ENCODE measurements around the gene SYNGR1.
A peak's percentile ranks its signal among the peaks of the same experiment; 100 is the strongest.

SYNGR1 gene

DNA sequence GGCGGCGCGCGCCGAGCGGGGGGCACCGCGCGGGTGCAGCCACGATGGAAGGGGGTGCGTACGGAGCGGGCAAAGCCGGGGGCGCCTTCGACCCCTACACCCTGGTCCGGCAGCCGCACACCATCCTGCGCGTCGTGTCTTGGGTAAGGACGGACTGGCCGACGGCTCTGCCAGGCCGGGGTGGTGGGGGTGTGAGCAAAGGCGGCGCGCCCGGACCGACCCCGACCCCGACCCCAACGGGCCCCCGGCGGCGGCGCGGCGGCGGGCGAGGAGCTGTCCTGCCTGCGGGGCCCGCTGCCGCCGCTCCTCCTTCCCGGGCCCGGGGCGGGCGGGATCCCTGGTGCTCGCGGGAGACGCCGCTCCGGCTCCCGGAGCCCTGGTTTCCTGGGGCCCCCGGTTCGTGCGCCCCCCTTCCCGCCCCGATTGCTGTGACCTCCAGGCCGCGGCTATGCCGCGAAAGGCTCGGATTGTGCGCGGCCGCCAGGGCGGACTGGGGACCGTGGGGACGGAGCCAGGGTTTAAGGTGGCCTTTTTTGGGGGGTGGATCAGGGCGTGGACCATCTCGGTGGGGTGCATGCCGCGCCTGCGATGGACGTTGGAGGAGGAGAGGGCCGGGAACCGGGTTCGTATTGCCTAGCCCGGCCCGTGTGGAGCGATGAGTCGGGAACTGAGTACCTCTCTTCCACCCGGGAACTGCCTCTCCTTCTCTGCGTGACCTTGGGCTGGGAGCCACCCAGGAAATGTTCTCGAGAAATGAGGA, at the start of gene SYNGR1:
TSS of gene SYNGR1 (plus strand) at position 25 of the 760 bp plus-strand sequence. CDS start at position 45, 20 bp downstream.
- DNase-seq = no peak

DNA sequence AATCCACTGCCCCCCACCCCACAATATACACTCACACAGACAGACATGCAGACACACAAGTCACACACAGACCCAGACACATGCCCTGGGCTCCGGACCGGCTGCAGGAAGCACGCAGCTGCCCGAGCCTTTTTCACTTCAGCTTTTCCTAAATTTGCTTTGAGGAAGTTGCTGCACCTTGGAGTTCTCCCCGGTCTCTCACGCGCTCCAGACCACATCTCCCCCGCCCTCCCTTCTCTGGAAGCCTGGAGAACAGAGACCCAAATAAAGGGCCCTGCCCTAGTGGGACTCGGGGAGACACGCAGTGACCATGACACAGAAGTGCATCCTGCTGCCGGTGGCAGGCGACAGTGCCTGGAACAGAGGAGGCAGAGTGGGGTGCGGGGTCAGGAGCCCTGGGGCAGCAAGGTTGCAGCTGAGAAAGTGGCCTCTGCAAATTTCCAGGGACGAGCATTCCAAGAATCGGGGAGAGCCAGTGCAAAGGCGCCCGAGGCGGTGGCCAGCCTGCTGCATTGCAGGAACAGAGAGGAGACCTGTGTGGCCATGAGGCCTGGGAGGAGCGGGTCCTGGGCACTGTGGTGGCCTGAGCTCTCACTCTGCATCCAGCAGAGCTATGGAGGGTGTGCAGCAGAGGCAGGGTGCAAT, 49.5 kb upstream of the SYNGR1 start:
- DNase-seq = no peak

- no peak for DNase-seq
These were observed 48.7 kb upstream of the SYNGR1 start for GRCh38 chr22:39301108-39301507.

DNA sequence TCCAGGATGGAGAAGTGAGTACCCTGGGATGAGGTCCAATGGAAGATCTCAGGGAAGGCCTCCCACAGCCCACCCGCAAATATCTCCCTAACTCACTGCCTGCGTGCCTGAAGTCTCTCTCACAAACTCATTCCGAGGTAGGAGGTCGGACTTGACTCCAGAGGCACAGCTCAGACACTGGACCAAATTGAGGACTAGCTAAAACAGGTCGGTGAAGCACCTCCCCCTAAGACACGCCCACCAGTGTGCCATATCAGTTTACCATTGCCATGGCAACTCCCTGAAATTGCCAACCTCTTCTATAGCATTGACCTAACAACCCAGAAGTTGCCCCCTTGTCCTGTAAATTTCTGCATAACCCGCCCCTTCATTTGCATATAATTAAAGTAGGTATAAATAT, 47.9 kb upstream of the SYNGR1 start:
- DNase-seq = no peak

DNA sequence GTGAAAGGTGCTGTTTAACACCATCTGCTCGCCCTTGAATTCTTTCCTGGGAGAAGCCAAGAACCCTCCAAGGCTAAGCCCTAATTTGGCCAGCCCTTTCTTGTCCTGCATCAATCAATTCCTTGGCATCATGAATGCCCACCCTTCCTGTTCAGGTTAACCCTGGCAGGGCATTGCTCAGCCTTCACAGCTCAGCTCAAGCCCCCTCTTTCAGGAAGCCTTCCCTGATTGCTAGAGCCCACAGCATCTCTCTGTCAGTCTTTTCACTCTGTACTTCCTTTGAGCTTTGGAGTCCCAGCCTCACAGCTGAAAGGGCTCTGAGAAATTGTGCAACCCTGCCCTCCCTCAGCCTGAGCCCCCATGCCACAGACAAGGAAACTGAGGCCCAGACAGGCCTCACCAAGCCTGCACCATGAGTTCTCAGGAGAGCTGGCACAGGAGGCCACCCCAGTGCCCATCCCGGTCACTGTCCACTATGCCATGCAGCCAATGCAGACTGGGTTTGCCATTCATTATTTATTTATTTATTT, 47.3 kb upstream of the SYNGR1 start:
- DNase-seq = no peak

GRCh38 chr22:39303358-39303757, 46.4 kb upstream of the SYNGR1 start:
- no peak for DNase-seq

DNA sequence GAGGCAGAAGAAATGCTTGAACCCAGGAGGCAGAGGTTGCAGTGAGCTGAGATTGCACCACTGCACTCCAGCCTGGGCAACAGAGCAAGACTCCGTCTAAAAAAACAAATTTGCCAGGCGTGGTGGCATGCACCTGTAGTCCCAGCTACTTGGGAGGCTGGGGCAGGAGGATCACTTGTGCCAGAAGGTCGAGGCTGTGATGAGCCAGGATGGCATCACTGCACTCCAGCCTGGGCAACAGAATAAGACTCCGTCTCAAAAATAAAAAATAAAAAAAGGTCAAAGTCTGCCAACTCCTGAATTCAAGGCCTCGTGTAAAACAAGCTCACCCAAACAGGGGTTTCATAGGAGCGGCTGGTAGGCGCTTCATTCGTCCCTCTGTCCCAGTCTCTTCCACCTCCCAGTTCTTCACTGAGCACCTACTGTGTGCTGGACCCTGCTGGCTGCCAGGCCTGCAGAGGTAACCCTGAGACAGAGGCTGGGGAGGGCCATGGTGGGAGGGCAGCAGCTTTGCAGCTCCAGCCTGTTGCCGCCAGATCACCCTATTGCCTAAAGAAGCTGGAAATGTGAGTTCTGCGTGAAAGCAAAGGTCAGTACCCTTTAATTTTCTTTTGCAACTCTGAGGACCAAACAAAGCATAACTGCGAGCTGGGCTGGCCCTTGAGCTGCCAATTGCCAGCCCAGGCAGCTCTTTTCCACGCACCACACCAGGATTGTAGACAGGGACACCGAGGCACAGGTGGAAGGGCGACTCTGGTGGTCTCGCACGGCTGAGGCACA, 45.7 kb upstream of the SYNGR1 start:
- no peak for DNase-seq

GRCh38 chr22:39306456-39307361, 43.1 kb upstream of the SYNGR1 start:
- peak; percentile 62 for DNase-seq

DNA sequence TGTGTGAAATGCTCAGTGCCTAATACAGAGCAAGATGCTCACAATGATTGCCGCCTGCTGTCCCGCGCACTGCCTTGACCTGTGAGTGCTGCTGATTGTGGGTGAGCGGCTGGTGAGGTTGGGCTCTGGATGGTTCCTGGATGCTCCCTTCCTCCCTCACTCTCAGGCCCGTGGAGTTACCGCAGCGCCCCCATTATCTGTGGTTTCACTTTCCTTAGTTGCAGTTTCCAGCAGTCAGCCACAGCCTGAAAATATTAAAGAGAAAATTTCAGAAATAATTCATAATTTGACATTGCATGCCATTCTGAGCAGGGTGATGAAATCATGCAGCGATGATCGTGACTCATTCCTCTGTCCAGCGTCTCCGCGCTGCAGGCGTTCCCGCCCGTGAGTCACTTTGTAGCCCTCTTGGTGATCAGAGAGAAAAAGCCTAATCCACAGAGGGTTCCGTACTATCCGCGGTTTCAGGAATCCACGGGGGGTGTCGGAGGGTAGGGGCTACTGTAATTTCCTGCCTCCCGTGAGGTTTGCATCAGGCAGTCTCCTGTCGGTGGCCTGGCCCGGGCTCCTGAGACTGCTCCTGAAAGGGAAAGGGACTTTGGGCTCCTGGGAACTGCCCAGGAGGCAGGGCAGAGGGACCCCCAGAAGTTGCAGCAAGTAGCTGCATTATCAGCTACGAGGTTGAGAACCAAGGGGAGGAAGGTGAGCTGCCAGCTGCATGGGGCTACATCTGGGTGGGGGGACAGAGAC, 41.0 kb upstream of the SYNGR1 start:
- DNase-seq = no peak

- no peak for DNase-seq
These were observed 40.4 kb upstream of the SYNGR1 start for GRCh38 chr22:39309364-39309861.

- DNase-seq = no peak
These were observed 39.7 kb upstream of the SYNGR1 start for GRCh38 chr22:39309881-39310714.

DNA sequence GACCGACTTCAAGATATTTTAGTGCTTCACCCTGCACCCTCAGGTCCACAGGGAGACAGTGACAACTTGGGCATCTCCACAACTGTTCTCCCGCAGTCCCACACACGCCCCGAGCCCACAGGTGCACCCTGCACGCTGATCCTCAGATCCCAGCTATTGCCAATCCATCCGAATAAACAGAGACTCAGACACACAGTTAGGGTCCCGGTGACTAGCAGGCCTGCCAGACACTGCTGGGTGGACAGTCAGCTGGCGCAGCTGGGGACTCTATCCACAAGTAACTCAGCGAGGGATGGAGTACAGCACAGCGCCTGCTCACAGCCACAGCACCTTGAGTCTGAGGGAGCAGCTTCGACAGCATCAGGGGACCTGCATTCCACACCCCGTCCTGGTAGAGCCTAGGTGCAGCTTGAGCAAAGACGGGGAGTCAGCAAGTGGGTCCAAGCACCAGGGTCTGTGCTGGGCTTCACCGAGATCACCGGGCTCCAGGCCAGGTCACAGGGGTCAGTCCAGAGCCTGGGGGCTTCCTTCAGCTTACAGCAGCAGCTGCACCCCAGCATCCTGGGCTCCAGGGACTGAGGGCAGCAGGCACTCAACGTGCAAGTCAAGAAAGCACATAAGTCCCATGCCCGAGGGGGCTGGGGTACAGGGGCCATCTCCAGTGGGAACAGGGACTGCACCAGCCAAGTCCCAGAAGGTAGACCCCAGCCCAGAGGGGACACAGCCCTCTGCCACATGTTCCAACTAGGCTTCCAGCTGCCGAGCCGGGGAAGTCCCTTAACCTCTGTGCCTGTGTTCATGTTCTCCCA, 38.0 kb upstream of the SYNGR1 start:
- DNase-seq = no peak

DNA sequence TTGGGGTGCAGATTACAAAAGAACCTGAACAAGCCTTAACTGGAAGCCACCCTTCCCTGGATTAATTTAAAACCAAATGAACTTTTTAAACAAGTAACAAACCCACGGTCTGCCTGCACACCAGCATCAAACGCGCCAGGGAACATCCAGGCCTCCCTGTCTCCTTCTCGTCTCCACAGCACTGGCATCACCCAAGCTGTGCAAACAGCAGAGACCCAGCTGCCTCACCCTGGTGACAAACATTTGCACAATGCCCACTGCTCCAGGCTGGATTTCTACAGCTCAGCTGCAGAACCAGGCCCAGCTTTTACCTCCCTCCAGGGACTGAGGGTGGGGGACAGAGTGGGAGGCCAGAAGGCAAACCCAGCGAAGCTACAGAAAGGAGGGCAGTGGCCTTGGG, 37.4 kb upstream of the SYNGR1 start:
- no peak for DNase-seq

DNA sequence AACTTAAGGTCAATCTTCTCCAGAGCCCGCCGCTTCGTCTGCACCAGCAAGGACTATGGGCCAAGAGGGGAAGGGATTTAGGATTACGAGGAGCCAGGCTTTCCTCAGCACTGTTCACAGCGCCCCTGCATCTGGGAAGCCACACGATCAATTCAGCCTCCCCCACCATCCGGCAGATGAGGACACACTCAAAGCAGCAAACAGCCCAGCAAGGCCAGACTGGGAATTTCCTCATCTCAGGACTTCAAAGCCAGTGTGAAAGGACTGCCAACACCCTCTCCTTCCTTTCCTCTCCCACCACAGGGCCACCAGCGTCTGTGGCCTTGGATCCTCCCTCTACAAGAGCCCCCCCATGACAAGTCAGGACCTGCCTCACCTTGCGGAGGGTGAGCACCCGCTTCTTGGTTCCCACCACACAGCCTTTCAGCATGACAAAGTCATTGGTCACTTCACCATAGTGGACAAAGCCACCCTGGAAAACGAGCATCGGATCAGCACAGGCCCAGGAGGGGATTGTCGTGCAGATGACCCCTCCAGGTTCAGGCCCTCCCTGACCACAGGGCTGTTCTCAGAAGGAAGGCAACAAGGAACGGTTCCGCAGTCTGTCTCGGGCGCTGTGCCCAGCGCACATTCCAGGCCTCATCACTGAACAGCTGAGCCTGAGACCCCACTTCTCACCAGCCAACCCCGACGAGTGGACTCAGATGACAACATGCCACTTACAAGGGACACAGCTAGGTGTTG, 36.4 kb upstream of the SYNGR1 start:
- DNase-seq = no peak

GRCh38 chr22:39314251-39314971, 35.4 kb upstream of the SYNGR1 start:
- DNase-seq = no peak

DNA sequence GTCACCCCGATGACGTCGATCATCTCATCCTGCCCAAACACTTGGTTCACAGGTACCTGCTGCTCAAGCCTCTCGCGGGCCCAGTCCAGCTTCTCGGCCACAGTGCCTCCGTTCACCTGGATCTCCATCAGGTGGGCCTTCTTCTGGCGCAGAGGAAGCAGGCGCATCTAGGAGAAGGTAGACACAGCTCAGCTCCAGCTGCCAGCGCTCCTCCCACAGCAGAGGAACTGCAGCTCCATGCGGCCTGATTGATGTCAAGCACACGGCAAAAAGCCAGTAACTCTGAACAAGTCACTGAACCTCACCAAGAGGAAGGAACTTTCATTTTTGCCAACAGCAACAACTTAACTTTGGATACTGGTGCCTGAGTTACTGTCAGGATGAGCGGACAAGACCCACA, 34.4 kb upstream of the SYNGR1 start:
- DNase-seq = no peak

- peak; percentile 85 for DNase-seq
These were observed 33.2 kb upstream of the SYNGR1 start for GRCh38 chr22:39316440-39317083.
